Panc1 (cell line): Measurements from ENCODE around the gene PCK2. TPM values are rescaled to one million over a fixed set of nuclear protein-coding genes. Genes with fewer than 3 reads are reported as not detected.

Experiments used
- ATAC-seq: fragments of 200-7000 bp; cut with Tn5 transposase; 2 replicates; pipeline ENCODE4 v1.9.1; 2020; ENCODE audit warnings: mild to moderate bottlenecking, moderate library complexity
- BruUV-seq: library from RNA; stranded (reverse); fragments of 400-500 nt; replicated peaks from 2 replicates; lab custom pipeline; 2021; lab: Mats Ljungman, UMichigan
- CTCF ChIA-PET: fragments of 300-600 bp; sonication (Branson Sonifier 250); formaldehyde crosslinking; loops from one replicate; lab custom pipeline; 2022; ENCODE audit warnings: antibody characterized with exemption; lab: Charles Lee
- POLR2A ChIA-PET: fragments of 300-600 bp; sonication (Branson Sonifier 250); formaldehyde crosslinking; loops from one replicate; lab custom pipeline; 2022; ENCODE audit warnings: antibody characterized with exemption; lab: Charles Lee
- DNase-seq: peaks from one replicate; pipeline ENCODE4 v3.0.0-alpha.2; 2010; ENCODE audit warnings: low read depth, low spot score
- H3K27ac ChIP-seq: 2 replicates; pipeline ENCODE4 v1.5.1; 2011; ENCODE audit warnings: mild to moderate bottlenecking, low read length, inconsistent platforms
- H3K27me3 ChIP-seq: fragments of 200-500 bp; sonication (Bioruptor generic); 2 replicates; pipeline ENCODE4 v1.6.0; 2014; ENCODE audit warnings: low read length, inconsistent platforms; ENCODE audit not compliant: control insufficient read depth, insufficient read depth
- H3K36me3 ChIP-seq: fragments of 200-500 bp; sonication (Bioruptor generic); 2 replicates; pipeline ENCODE4 v1.5.1; 2014; ENCODE audit warnings: inconsistent platforms, mild to moderate bottlenecking, low read length, moderate library complexity; ENCODE audit not compliant: control insufficient read depth, insufficient read depth
- H3K4me1 ChIP-seq: 2 replicates; pipeline ENCODE4 v1.5.1; 2011; ENCODE audit warnings: inconsistent platforms, mild to moderate bottlenecking, low read length, moderate library complexity; ENCODE audit not compliant: control insufficient read depth, insufficient read depth
- H3K4me3 ChIP-seq, 2 experiments: 2 replicates each; pipeline ENCODE4 v1.5.1; 2011 to 2012; ENCODE audit warnings: low read depth in 2 of 2, low read length in 2 of 2, mild to moderate bottlenecking in 2 of 2, inconsistent platforms in 1 of 2, moderate library complexity in 1 of 2
- H3K9me3 ChIP-seq: fragments of 200-500 bp; sonication (Bioruptor generic); 2 replicates; pipeline ENCODE4 v1.5.1; 2014; ENCODE audit warnings: low read depth, mild to moderate bottlenecking, inconsistent platforms, low read length, moderate library complexity; ENCODE audit not compliant: control insufficient read depth, insufficient read depth
- CTCF ChIP-seq: fragments of 450-650 bp; IDR thresholded peaks from 2 replicates; pipeline ENCODE4 v1.5.1; 2017; ENCODE audit warnings: mild to moderate bottlenecking
- POLR2AphosphoS5 ChIP-seq: IDR thresholded peaks from 2 replicates; pipeline ENCODE4 v1.6.1; 2012; ENCODE audit warnings: mild to moderate bottlenecking, low read depth, low read length, moderate library complexity
- REST ChIP-seq, 2 experiments: IDR thresholded peaks; 2 replicates each; pipeline ENCODE4 v1.6.1; 2011 to 2012; ENCODE audit warnings: low read depth in 2 of 2, control low read depth in 1 of 2, low read length in 1 of 2, mild to moderate bottlenecking in 1 of 2, moderate library complexity in 1 of 2; ENCODE audit not compliant: insufficient read depth in 1 of 2
- SIN3A ChIP-seq: IDR thresholded peaks from 2 replicates; pipeline ENCODE4 v1.6.1; 2012; ENCODE audit warnings: low read depth, mild to moderate bottlenecking, low read length, moderate library complexity, borderline replicate concordance; ENCODE audit not compliant: insufficient read depth
- TCF7L2 ChIP-seq: IDR thresholded peaks from 2 replicates; pipeline ENCODE4 v1.6.1; 2011; ENCODE audit warnings: mild to moderate bottlenecking, low read depth, low read length, inconsistent platforms
- in situ Hi-C: cut with HindIII; loops from 2 replicates; pipeline ENCODE4 v1.10.0; 2016; ENCODE audit warnings: low sequenced_read_pairs, low pct_unique_long_range_greater_than_20kb
- intact Hi-C: fragments of 100-400 bp; cut with micrococcal nuclease; formaldehyde crosslinking; loops from one replicate; pipeline ENCODE4 v1.10.0; 2022; ENCODE audit not compliant: unreplicated experiment
- total RNA-seq: library from RNA; stranded (reverse); gene quantifications from one replicate; pipeline ENCODE4 v1.2.1, GENCODE V29; 2021; ENCODE audit not compliant: unreplicated experiment

PCK2 gene
- total RNA-seq, 1 experiment from 2014 or later: 24.5 TPM

GRCh38 chr14:24108336-24108874 lies 14.3 kb downstream of the PCK2 start:
- intact Hi-C loops: loop anchor here (2.0 kb wide), 1 partner anchor 50 kb away; no protein-coding TSS in a partner anchor
- no TSS peak for BruUV-seq
- TF ChIP-seq REST (IDR thresholded peaks at IDR 0.05; ENCODE audit: insufficient read depth in 1 of 2, low read depth in 2 of 2, low read length in 1 of 2) (no peak), TCF7L2 (no peak), CTCF (no peak), SIN3A (no peak), POLR2AphosphoS5 (no peak)

GRCh38 chr14:24110060-24110459 lies 15.9 kb downstream of the PCK2 start:
- ChIA-PET POLR2A (interaction anchor here (0.5 kb wide), 1 partner anchor 41 kb away, joined by 9 read pairs; no protein-coding TSS in a partner anchor), CTCF (interaction anchor here (0.5 to 0.7 kb wide), 3 partner anchors 41 to 161 kb away, joined by 4 to 15 read pairs (median 10); no protein-coding TSS in a partner anchor)
- no TSS peak for BruUV-seq
- DNase-seq (no peak), ATAC-seq (no peak)
- no peak for TF ChIP-seq CTCF
- no peak for TF ChIP-seq POLR2AphosphoS5
- TF ChIP-seq SIN3A: no peak
- TF ChIP-seq TCF7L2: no peak
- TF ChIP-seq REST (IDR thresholded peaks at IDR 0.05; ENCODE audit: insufficient read depth in 1 of 2, low read depth in 2 of 2, low read length in 1 of 2): no peak
- in situ Hi-C loops: no loop called here
- H3K4me1 ChIP-seq: no peaks in the 10 kb centered on the region
- H3K27me3 ChIP-seq: no peaks in the 10 kb centered on the region
- no peak overlapping the region for H3K27ac ChIP-seq
- no peaks in the 10 kb centered on the region; the same call in 1 of the 2 replicates for H3K36me3 ChIP-seq
- no peaks in the 10 kb centered on the region for H3K9me3 ChIP-seq
- intact Hi-C loops: no loop called here
- no peak overlapping the region for H3K4me3 ChIP-seq

More at GRCh38 chr14:24108336-24108874, 14.3 kb downstream of the PCK2 start:
- ATAC-seq: peak; percentile 33; the same call in 1 of the 2 replicates
- Histone ChIP-seq H3K27ac (no peak overlapping the region), H3K4me1 (no peaks in the 10 kb centered on the region), H3K9me3 (no peaks in the 10 kb centered on the region), H3K4me3 (no peak overlapping the region), H3K27me3 (no peaks in the 10 kb centered on the region), H3K36me3 (no peaks in the 10 kb centered on the region; the same call in 1 of the 2 replicates)
- CTCF ChIA-PET: interaction anchor here (0.7 to 2.5 kb wide), 7 partner anchors 11 to 57 kb away, joined by 3 to 37 read pairs (median 5); partner anchors contain the start of genes CARMIL3, PCK2 and PSME2
- DNase-seq: no peak
- POLR2A ChIA-PET: no interaction called here
- in situ Hi-C loops: no loop called here
